ENCODE data around the gene RAB10.
"Not testable (repeated sequence)": the region's sequence is repeated elsewhere in the genome, so short reads cannot be mapped to it uniquely, and the experiment has no call there.

Gene RAB10

DNA sequence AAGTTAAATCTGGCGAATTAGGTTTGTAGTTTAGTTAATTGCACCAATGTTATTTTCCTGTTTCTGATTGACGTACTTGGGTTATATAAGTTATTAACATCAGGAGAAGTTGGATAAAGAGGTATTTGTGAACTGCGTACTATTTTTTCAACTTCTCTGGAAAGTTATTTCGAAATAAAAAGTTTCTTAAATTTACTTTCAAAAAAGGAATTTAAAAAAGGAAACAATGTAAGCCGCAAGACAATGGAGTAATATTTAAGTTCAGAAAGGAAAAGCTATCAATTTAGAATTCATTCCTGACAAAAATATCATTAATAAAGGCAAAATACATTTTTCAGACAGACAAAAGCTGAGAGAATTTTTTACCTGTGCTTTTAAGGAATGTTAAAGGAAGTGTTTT, 47.7 kb downstream of the RAB10 start:
- DNase-seq (ENCODE audit: low read depth) = no peak
- no peak overlapping the region for H3K4me3 ChIP-seq (replicated peaks; ENCODE audit: low read depth, low read length)
- TF ChIP-seq, protein P1, sequence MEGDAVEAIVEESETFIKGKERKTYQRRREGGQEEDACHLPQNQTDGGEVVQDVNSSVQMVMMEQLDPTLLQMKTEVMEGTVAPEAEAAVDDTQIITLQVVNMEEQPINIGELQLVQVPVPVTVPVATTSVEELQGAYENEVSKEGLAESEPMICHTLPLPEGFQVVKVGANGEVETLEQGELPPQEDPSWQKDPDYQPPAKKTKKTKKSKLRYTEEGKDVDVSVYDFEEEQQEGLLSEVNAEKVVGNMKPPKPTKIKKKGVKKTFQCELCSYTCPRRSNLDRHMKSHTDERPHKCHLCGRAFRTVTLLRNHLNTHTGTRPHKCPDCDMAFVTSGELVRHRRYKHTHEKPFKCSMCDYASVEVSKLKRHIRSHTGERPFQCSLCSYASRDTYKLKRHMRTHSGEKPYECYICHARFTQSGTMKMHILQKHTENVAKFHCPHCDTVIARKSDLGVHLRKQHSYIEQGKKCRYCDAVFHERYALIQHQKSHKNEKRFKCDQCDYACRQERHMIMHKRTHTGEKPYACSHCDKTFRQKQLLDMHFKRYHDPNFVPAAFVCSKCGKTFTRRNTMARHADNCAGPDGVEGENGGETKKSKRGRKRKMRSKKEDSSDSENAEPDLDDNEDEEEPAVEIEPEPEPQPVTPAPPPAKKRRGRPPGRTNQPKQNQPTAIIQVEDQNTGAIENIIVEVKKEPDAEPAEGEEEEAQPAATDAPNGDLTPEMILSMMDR (IDR thresholded peaks at IDR 0.05; ENCODE audit: low read length, missing control alignments) = no peak

DNA sequence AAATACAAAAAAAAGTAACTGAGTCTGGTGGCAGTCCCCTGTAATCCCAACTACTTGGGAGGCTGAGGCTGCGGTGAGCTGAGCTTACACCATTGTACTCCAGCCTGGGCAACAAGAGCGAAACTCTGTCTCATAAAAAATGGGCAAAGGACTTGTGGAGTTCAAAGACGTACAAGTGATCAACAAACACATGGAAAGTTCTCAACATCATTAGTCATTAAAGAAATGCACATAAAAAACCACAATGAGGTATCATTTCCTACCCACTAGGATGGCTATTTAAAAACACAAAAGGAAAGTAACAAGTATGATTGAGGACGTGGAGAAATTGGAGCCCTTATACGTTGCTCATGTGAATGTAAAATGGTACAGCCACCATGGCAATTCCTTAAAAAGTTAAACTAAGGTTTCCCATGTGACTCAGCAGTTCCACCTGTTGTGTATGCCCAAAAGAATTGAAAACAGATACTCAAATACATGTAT, 52.3 kb downstream of the RAB10 start:
- TF ChIP-seq, protein P1 (IDR thresholded peaks at IDR 0.05; ENCODE audit: low read length, missing control alignments) = no peak
- DNase-seq (ENCODE audit: low read depth) = peak; percentile 44
- H3K4me3 ChIP-seq (replicated peaks; ENCODE audit: low read depth, low read length) = no peak overlapping the region

DNA sequence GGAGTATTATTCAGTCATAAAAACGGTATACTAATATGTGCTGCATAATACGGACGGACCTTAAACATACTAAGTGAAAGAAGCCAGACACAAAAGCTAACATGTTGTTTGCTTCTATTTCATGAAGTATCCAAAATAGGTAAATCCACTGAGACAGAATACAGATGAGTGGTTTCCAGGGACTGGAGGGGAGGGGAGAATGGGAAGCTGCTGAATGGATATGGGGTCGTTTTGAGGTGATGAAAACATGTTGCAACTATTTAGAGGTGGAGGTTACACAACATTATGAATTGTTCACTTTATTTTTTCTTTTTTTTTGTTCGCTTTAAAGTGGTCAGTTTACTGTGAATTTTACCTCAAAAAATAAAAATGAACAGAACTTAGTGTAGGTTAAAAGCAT, 52.9 kb downstream of the RAB10 start:
- TF ChIP-seq, protein P1 (IDR thresholded peaks at IDR 0.05; ENCODE audit: low read length, missing control alignments) = no peak
- no peak overlapping the region for H3K4me3 ChIP-seq (replicated peaks; ENCODE audit: low read depth, low read length)
- peak; percentile 24 for DNase-seq (ENCODE audit: low read depth)

DNA sequence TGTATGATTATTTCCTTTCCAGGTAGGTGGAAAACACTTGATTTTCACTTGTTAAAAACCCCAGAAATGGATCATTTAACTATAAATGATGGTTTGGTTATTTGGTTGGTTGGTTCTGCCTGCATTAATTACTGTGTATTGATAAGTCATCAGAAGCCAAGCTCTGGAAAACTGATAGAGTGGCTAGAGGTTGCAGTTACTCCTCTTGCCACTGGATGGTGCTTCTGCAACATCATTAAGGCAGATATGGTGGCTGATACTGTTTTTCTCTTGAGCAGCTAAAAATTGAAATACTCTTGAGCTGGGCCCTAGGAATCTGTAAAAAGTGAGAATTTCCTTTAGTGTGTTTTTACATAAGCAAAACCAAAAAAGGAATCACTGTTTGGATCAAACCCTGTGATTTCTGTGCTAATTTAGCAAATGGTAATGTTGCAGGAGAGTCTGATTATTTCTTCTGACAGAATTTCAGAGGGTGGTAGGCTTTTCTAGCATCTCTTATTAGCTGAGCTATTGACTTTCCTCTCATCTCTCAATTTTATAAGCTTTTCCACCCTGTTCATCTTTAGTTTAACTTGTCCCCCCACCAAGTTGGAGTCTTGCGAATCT, 54.3 kb downstream of the RAB10 start:
- no peak overlapping the region for H3K4me3 ChIP-seq (replicated peaks; ENCODE audit: low read depth, low read length)
- DNase-seq (ENCODE audit: low read depth) = peak; percentile 48
- TF ChIP-seq, protein P1 (IDR thresholded peaks at IDR 0.05; ENCODE audit: low read length, missing control alignments) = peak; percentile 76

DNA sequence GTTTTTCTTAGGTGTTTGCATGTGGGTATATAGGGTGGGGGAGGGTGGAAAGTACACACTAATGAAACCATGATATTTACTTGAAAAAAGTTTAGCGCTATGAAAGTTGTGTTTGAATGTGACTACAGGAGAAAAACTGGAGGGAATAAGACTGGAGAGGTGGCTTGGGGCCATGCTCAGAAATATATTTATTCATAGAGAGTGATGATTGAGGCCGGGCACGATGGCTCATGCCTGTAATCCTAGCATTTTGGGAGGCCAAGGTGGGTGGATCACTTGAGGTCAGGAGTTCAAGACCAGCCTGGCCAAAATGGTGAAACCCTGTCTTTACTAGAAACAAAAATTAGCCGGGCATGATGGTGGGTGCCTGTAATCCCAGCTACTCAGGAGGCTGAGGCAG, 55.0 kb downstream of the RAB10 start:
- not testable (repeated sequence) for H3K4me3 ChIP-seq (replicated peaks; ENCODE audit: low read depth, low read length); DNase-seq (ENCODE audit: low read depth)

DNA sequence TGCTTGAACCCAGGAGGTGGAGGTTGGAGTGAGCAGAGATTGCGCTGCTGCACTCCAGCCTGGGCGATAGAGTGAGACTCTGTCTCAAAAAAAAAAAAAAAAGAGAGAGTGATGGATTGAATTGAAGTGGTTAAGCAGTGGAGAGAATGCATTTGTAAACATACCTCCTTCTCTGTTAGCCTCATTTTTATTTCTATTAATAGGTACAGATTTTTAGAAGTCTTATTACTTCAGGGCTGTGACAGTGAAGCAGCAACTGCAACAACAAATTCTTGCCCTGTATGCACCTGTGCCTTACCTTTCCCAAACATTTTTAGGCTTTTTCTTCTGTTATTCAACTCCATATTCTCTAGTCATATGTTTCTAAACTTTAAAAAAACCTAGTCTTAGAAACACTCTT, 55.5 kb downstream of the RAB10 start:
- DNase-seq (ENCODE audit: low read depth) = no peak
- H3K4me3 ChIP-seq (replicated peaks; ENCODE audit: low read depth, low read length) = no peak overlapping the region
- TF ChIP-seq, protein P1 (IDR thresholded peaks at IDR 0.05; ENCODE audit: low read length, missing control alignments) = no peak

DNA sequence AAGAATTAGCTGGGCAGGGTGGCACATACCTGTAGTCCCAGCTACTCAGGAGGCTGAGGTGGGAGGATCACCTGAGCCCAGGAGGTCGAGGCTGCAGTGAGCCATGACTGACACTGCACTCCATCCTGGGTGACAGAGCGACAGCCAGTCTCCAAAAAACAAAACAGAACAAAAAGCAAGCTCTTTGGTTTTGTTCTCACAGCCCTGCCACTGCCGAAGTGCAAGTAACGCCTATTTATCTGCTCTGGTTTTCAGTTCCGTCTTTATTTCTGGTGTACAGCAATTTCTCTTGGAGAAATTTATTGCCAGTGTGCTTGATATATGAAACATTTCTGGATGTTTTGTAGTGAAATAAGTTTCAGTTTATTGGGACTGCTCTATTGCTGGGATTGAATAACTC, 61.9 kb downstream of the RAB10 start:
- DNase-seq (ENCODE audit: low read depth) = no peak
- H3K4me3 ChIP-seq (replicated peaks; ENCODE audit: low read depth, low read length) = no peak overlapping the region
- TF ChIP-seq, protein P1 (IDR thresholded peaks at IDR 0.05; ENCODE audit: low read length, missing control alignments) = no peak

All from fibroblast of pulmonary artery (primary cell).